GM12892 (cell line): ENCODE measurements around the gene AKT1S1.

Experiments used
- DNase-seq: peaks from one replicate; pipeline ENCODE4 v3.0.0; 2011; ENCODE audit not compliant: insufficient read length
- FAIRE-seq: peaks from 2 replicates; lab custom pipeline; 2011; peaks lifted over from hg19 to GRCh38; lab: Jason Lieb, UNC
- POLR2A ChIP-seq: IDR thresholded peaks from 2 replicates; pipeline ENCODE4 v1.6.1; 2011; ENCODE audit warnings: low read depth, low read length, control low read depth
- POLR2AphosphoS5 ChIP-seq: IDR thresholded peaks from 2 replicates; pipeline ENCODE4 v1.6.1; 2011; ENCODE audit warnings: low read depth, low read length, control low read depth
- TAF1 ChIP-seq: IDR thresholded peaks from 2 replicates; pipeline ENCODE4 v1.6.1; 2011; ENCODE audit warnings: low read depth, mild to moderate bottlenecking, control low read depth, low read length, borderline replicate concordance

Gene AKT1S1

GRCh38 chr19:49904136-49904535 is 27.0 kb upstream of the AKT1S1 start:
- FAIRE-seq (peak; percentile 9), DNase-seq (no peak)
- TF ChIP-seq TAF1: no peak

GRCh38 chr19:49896863-49897621 is 19.9 kb upstream of the AKT1S1 start, which contains the start of gene IL4I1:
TSS of gene IL4I1 (minus strand) at chr19:49896887. CDS start at chr19:49896160, 727 bp downstream.
- DNase-seq (peak; percentile 79), FAIRE-seq (peak; percentile 98)
- TF ChIP-seq POLR2A (peak; percentile 72), POLR2AphosphoS5 (peak; percentile 74; the same call in 1 of the 2 replicates), TAF1 (0 out of 2 replicates have a peak, but pooled peaks have one; percentile 57)

- DNase-seq (no peak), FAIRE-seq (peak; percentile 94)
- TF ChIP-seq POLR2A: peak; percentile 18
- TF ChIP-seq TAF1: no peak
- TF ChIP-seq POLR2AphosphoS5: no peak; the same call in 1 of the 2 replicates
Measured at GRCh38 chr19:49895566-49896297, 18.6 kb upstream of the AKT1S1 start.

GRCh38 chr19:49894879-49895565 is 17.9 kb upstream of the AKT1S1 start:
- DNase-seq (peak; percentile 73), FAIRE-seq (peak; percentile 80)
- TF ChIP-seq TAF1: peak; percentile 34; the same call in 1 of the 2 replicates
- peak; percentile 71 for TF ChIP-seq POLR2AphosphoS5
- TF ChIP-seq POLR2A: peak; percentile 44; the same call in 1 of the 2 replicates

- TF ChIP-seq POLR2A (no peak; the same call in 1 of the 2 replicates), POLR2AphosphoS5 (no peak), TAF1 (no peak)
- no peak for DNase-seq
- FAIRE-seq: peak; percentile 21
Measured at GRCh38 chr19:49894011-49894664, 17.0 kb upstream of the AKT1S1 start.

DNA sequence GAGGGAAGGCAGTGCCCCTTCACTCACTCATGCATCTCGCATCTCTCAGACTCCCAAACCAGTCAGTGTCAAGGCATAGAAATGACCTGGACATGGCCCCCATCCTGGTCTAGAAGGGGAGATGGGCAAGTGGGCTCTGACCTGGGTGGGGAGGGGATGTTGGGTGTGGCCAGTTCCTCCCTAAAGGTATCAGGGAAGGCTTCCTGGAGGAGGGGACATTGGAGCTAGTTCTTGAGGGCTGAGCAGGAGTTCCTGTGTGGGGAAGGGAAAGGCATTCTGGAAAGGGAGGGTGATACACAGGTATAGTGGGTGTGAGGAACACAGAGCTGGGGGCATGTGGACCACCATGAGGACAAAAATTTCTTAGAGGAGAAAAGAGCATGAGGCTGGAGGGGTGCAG is 15.6 kb upstream of the AKT1S1 start:
- TF ChIP-seq POLR2AphosphoS5 (no peak), POLR2A (no peak), TAF1 (no peak)
- FAIRE-seq (no peak), DNase-seq (no peak)

DNA sequence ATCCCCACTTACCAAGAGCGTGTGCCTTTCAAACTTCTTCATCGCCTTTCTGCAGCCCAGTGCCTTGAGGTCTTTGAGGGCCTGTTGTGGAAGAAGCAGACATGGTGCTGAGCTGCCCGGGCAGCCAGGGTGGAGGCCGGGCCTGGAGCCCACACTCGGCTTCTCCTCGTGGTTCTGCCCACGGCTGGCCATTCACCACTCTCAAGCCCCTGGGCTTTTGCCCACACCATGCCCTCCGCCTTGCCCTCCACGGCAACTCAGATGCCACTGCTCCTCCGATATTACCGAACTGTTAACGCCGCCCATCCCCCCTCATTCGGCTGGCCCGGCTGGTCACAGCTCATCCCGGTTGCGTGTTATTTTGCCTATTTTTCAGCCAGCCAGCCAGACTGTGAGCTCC is 14.2 kb upstream of the AKT1S1 start:
- FAIRE-seq: no peak
- DNase-seq: no peak
- TF ChIP-seq POLR2A (no peak), POLR2AphosphoS5 (peak; percentile 56), TAF1 (no peak)

GRCh38 chr19:49890349-49891311 is 13.5 kb upstream of the AKT1S1 start:
- TF ChIP-seq POLR2AphosphoS5 (peak; percentile 61; the same call in 1 of the 2 replicates), TAF1 (no peak)
- FAIRE-seq: peak; percentile 62
- peak; percentile 74 for DNase-seq

DNA sequence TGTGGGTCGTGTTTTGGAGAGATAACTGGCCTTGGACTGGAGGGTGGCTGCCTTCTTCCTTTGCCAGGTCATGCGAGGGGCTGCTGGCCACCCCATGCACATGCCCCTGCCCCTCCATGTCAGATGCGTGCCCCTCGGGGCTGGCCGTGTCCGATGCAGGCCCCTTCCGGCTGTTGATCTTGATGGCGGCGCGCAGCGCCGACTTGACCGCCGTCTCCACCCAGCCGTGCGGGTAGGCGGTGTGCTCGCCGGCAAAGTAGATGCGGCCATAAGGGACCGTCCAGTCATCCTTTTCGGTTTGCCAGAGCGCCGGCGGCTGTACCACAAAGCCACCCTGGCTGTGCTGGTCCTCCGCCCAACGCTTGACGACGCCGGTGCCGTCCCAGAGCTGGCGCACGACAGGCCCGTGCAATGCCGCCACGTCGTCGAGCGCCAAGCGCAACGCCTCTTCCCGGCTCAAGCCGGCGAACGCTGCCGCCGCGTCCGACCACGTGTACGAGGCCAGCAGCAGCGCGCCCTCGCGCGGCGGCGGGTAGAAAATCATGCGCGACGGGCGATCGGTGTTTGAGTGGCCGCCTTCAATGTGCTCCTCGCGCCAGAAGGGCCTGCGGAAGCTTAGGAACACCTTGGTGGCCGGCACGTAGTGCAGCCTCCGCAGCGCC is 12.7 kb upstream of the AKT1S1 start:
- FAIRE-seq: no peak
- DNase-seq: no peak
- TF ChIP-seq POLR2A (no peak; the same call in 1 of the 2 replicates), TAF1 (no peak), POLR2AphosphoS5 (no peak; the same call in 1 of the 2 replicates)

DNA sequence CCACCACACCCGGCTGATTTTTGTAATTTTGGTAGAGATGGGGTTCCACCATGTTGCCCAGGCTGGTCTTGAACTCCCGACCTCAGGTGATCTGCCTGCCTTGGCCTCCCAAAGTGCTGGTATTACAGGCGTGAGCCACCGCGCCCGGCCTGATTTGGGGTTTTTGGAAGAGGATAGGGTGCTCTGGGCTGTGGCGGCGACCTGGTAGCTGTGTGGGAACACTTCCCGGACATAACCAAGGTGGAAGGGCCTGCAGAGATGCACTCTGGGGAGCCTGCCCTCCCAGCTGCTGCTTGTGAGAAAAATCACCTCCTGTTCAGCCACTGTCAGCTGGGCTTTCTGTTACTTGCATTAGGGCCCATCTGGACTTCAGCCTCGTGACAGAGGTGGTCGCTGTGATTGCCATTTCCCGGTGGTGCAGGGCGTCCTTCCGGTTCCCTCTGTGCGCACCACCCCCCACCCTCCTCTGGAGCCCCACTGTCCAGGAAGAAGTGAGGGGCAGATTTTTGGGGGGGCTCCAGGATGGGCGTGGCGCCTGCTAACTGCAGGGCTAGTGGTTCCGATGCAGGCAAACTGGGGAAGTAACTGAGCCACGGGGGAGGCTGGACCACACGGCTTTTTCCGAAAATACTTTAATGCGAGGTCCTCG is 12.0 kb upstream of the AKT1S1 start:
- FAIRE-seq (no peak), DNase-seq (no peak)
- TF ChIP-seq POLR2A (peak; percentile 2; the same call in 1 of the 2 replicates), TAF1 (no peak)
